Measurements from ENCODE around the gene FIS1. TPM values are rescaled to one million over a fixed set of nuclear protein-coding genes. Genes with fewer than 3 reads are reported as not detected.

FIS1 gene
- total RNA-seq, 1 donor from 2014 or later = 140 TPM

DNA sequence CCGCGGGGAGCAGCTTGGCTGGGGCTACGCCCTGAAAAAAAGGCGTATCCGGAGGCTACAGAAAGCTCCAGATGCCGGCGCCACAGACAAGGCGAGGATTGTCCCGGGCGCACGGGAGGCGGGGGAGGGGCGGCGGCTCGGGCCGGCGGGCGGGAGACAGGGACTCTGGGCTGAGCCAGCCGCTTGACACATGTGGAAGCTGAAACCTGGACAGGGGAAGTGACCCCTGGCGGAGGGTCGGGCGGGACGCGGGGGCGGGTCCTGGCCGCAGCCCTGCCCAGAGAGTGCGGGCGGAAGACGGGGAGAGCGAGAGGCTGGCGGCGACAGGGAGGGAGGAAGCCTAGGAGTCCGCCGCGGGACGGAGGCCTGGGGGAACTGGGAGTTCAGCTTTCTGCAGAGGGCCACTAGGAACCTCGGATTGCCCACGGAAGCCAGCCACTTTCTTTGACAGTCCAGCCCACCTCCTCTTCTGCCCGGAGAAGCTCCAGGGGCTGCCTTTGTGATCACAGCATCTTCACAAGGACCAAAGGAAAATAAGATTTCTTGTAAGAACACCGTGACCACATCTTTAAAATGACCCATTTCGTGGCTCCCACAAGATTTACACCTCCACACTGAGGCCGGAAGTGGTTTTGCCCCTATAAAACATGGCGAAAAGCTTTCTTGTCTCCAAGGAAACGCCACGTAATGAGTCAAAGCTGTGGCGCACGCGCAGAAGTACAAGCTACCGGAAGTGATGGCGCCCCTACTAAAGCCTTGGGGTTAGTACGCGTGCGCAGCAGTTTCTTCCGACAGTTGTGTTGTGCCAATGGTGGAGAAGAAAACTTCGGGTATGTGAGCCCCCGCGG lies 27.3 kb downstream of the FIS1 start, which contains the start of the genes PLOD3 and ZNHIT1:
Gene PLOD3, minus strand, starts transcription at position 194 of the 848 bp plus-strand sequence. CDS start 307 bp downstream, outside the sequence.
Gene ZNHIT1, plus strand, starts transcription at position 778 of the 848 bp plus-strand sequence. Its CDS starts 31 bp downstream, at position 809.
- H3K9ac ChIP-seq (ENCODE audit: low read length) = peak within 1 kb of the TSS; percentile 84
- Mint-ChIP-seq H3K4me3 (ENCODE audit: unreplicated experiment) (peak within 1 kb of the TSS; percentile 99), H3K27me3 (ENCODE audit: low read depth, unreplicated experiment) (no peaks in the 10 kb centered on the region), H3K36me3 (ENCODE audit: low read depth, unreplicated experiment) (peaks cover 10% of the 10 kb centered on the region), H3K27ac (ENCODE audit: unreplicated experiment) (peak within 1 kb of the TSS; percentile 95), H3K4me1 (ENCODE audit: low read depth, unreplicated experiment) (peaks cover 16% of the 10 kb centered on the region), H3K9me3 (ENCODE audit: unreplicated experiment) (no peaks in the 10 kb centered on the region)
- no peak for TF ChIP-seq EZH2 (IDR thresholded peaks at IDR 0.05; ENCODE audit: insufficient read depth, low read length)
- TF ChIP-seq, protein P1, sequence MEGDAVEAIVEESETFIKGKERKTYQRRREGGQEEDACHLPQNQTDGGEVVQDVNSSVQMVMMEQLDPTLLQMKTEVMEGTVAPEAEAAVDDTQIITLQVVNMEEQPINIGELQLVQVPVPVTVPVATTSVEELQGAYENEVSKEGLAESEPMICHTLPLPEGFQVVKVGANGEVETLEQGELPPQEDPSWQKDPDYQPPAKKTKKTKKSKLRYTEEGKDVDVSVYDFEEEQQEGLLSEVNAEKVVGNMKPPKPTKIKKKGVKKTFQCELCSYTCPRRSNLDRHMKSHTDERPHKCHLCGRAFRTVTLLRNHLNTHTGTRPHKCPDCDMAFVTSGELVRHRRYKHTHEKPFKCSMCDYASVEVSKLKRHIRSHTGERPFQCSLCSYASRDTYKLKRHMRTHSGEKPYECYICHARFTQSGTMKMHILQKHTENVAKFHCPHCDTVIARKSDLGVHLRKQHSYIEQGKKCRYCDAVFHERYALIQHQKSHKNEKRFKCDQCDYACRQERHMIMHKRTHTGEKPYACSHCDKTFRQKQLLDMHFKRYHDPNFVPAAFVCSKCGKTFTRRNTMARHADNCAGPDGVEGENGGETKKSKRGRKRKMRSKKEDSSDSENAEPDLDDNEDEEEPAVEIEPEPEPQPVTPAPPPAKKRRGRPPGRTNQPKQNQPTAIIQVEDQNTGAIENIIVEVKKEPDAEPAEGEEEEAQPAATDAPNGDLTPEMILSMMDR (IDR thresholded peaks at IDR 0.05; ENCODE audit: insufficient read depth, low read depth, low read length) = no peak
- peaks cover 70% of the 10 kb centered on the region for H3K79me2 ChIP-seq (ENCODE audit: insufficient read depth, low read length)
- H3K4me3 ChIP-seq (ENCODE audit: insufficient read depth, low read depth, low read length) = peak within 1 kb of the TSS; percentile 87
- DNase-seq (ENCODE audit: low read depth) = peak; percentile 90
- H2AFZ ChIP-seq (ENCODE audit: low read depth, low read length) = peak within 1 kb of the TSS; percentile 76
- H3K36me3 ChIP-seq (ENCODE audit: insufficient read depth, low read length) = peaks cover 7% of the 10 kb centered on the region
- peak; percentile 76 for FAIRE-seq
- peaks cover 19% of the 10 kb centered on the region for H3K4me1 ChIP-seq (ENCODE audit: insufficient read depth, low read length)
- peak within 1 kb of the TSS; percentile 86 for H3K27ac ChIP-seq (ENCODE audit: low read depth, low read length)
- peak within 1 kb of the TSS; percentile 85 for H3K4me2 ChIP-seq (ENCODE audit: low read length)
- H3K27me3 ChIP-seq (ENCODE audit: insufficient read depth, low read length) = no peaks in the 10 kb centered on the region
- H4K20me1 ChIP-seq (ENCODE audit: insufficient read depth, low read length) = peaks cover 46% of the 10 kb centered on the region
- no peaks in the 10 kb centered on the region for H3K9me3 ChIP-seq (ENCODE audit: insufficient read depth, low read depth, low read length)

DNA sequence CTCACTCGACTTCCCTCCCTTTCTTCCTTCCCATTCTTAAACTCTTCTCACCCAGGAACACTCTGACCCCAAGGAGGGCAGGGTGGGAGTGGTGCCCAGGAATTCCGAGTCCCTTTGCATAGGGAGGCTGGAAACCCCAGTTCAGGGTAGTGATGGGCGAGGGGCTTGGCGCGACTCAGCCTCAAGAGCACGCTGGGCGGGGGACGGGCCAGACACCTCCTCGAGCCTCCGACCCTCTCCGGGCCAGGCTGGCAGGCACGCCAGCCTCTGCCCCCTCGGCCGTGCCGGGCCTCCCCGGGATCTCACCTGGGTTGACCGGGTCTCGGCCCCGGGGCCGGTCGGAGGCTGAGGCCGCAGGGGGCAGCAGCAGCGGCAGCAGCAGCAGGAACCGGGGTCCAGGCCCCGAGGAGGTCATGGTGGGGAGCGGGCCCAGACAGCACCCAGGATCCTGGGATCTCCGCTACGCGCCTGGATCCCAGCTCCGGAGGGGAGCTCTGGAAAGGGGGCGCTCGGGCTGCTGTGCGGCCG lies 28.0 kb downstream of the FIS1 start:
- Mint-ChIP-seq H3K36me3 (ENCODE audit: low read depth, unreplicated experiment) (peaks cover 10% of the 10 kb centered on the region), H3K9me3 (ENCODE audit: unreplicated experiment) (no peaks in the 10 kb centered on the region), H3K4me1 (ENCODE audit: low read depth, unreplicated experiment) (peaks cover 16% of the 10 kb centered on the region), H3K27me3 (ENCODE audit: low read depth, unreplicated experiment) (no peaks in the 10 kb centered on the region), H3K27ac (ENCODE audit: unreplicated experiment) (no peak overlapping the region), H3K4me3 (ENCODE audit: unreplicated experiment) (peak overlapping the region; percentile 99)
- Histone ChIP-seq H3K4me1 (ENCODE audit: insufficient read depth, low read length) (peaks cover 19% of the 10 kb centered on the region), H3K9me3 (ENCODE audit: insufficient read depth, low read depth, low read length) (no peaks in the 10 kb centered on the region), H2AFZ (ENCODE audit: low read depth, low read length) (peak overlapping the region; percentile 69), H3K4me2 (ENCODE audit: low read length) (peak overlapping the region; percentile 85), H3K27me3 (ENCODE audit: insufficient read depth, low read length) (no peaks in the 10 kb centered on the region), H3K4me3 (ENCODE audit: insufficient read depth, low read depth, low read length) (peak overlapping the region; percentile 87), H3K79me2 (ENCODE audit: insufficient read depth, low read length) (peaks cover 64% of the 10 kb centered on the region), H3K36me3 (ENCODE audit: insufficient read depth, low read length) (peaks cover 7% of the 10 kb centered on the region), H3K27ac (ENCODE audit: low read depth, low read length) (peak overlapping the region; percentile 86), H4K20me1 (ENCODE audit: insufficient read depth, low read length) (peaks cover 45% of the 10 kb centered on the region), H3K9ac (ENCODE audit: low read length) (peak overlapping the region; percentile 84)
- TF ChIP-seq EZH2 (IDR thresholded peaks at IDR 0.05; ENCODE audit: insufficient read depth, low read length) = no peak
- TF ChIP-seq, protein P1 (IDR thresholded peaks at IDR 0.05; ENCODE audit: insufficient read depth, low read depth, low read length) = no peak
- no peak for FAIRE-seq
- DNase-seq (ENCODE audit: low read depth) = no peak

Measured in astrocyte (in vitro differentiated cells and primary cell).